Neural progenitor cell (in vitro differentiated cells): ENCODE data around the gene STAC. TPM values are rescaled to one million over a fixed set of nuclear protein-coding genes. Genes with fewer than 3 reads are reported as not detected.

Experiments
- DNase-seq: peaks from one replicate; pipeline ENCODE4 v3.0.0-alpha.2; 2016; ENCODE audit warnings: low spot score
- H2AFZ ChIP-seq: fragments of 200-600 bp; sonication (generic); replicated peaks from 2 replicates; pipeline ENCODE4 v1.6.1; 2016; ENCODE audit warnings: antibody characterized with exemption
- H3F3A ChIP-seq: fragments of 200-600 bp; sonication (generic); 2 replicates; pipeline ENCODE4 v1.6.1; 2016; ENCODE audit warnings: antibody characterized with exemption, low read depth
- H3K27ac ChIP-seq: fragments of 200-600 bp; sonication (generic); 2 replicates; pipeline ENCODE4 v1.5.1; 2016; ENCODE audit warnings: mild to moderate bottlenecking
- H3K27me3 ChIP-seq: fragments of 200-600 bp; sonication (generic); 2 replicates; pipeline ENCODE4 v1.6.1; 2016; ENCODE audit warnings: mild to moderate bottlenecking, moderate library complexity
- H3K36me3 ChIP-seq: fragments of 200-600 bp; sonication (generic); 2 replicates; pipeline ENCODE4 v1.5.1; 2016
- H3K4me1 ChIP-seq: fragments of 200-600 bp; sonication (generic); 2 replicates; pipeline ENCODE4 v1.6.1; 2016; ENCODE audit warnings: mixed run types
- H3K4me2 ChIP-seq: fragments of 200-600 bp; sonication (generic); 2 replicates; pipeline ENCODE4 v1.6.1; 2016
- H3K4me3 ChIP-seq: fragments of 200-600 bp; sonication (generic); 2 replicates; pipeline ENCODE4 v1.5.1; 2016
- H3K79me2 ChIP-seq: fragments of 200-600 bp; sonication (generic); 2 replicates; pipeline ENCODE4 v1.6.1; 2016; ENCODE audit warnings: low read depth
- H3K9ac ChIP-seq: fragments of 200-600 bp; sonication (generic); 2 replicates; pipeline ENCODE4 v1.6.1; 2016
- H3K9me3 ChIP-seq: fragments of 200-600 bp; sonication (generic); 2 replicates; pipeline ENCODE4 v1.5.1; 2016; ENCODE audit warnings: low read depth
- H4K20me1 ChIP-seq: fragments of 200-600 bp; sonication (generic); 2 replicates; pipeline ENCODE4 v1.6.1; 2016; ENCODE audit warnings: low read depth
- H3K27ac Mint-ChIP-seq: 3 replicates; pipeline ENCODE4 v1.8.0; 2021; ENCODE audit warnings: mixed read lengths
- H3K27me3 Mint-ChIP-seq: 2 replicates; pipeline ENCODE4 v1.8.0; 2022; ENCODE audit warnings: low read depth, mild to moderate bottlenecking, inconsistent platforms, moderate library complexity, mixed read lengths; ENCODE audit not compliant: insufficient read depth
- H3K36me3 Mint-ChIP-seq: 3 replicates; pipeline ENCODE4 v1.8.0; 2021; ENCODE audit warnings: mixed read lengths
- H3K4me1 Mint-ChIP-seq: 3 replicates; pipeline ENCODE4 v1.8.0; 2021; ENCODE audit warnings: mixed read lengths
- H3K4me3 Mint-ChIP-seq: 3 replicates; pipeline ENCODE4 v1.8.0; 2021; ENCODE audit warnings: mild to moderate bottlenecking, moderate library complexity, mixed read lengths
- H3K9me3 Mint-ChIP-seq: 3 replicates; pipeline ENCODE4 v1.8.0; 2020; ENCODE audit warnings: mixed read lengths
- EZH2 ChIP-seq: fragments of 200-600 bp; sonication (generic); IDR thresholded peaks from 2 replicates; pipeline ENCODE4 v1.6.1; 2017; ENCODE audit warnings: antibody characterized with exemption, mild to moderate bottlenecking, moderate library complexity
- EZH2phosphoT487 ChIP-seq: fragments of 200-600 bp; sonication (generic); IDR thresholded peaks from 2 replicates; pipeline ENCODE4 v1.6.1; 2017; ENCODE audit warnings: antibody characterized with exemption
- total RNA-seq: library from RNA; depleted of rRNA; stranded (reverse); fragments of >200 nt; gene quantifications from 2 replicates; pipeline ENCODE4 v1.2.3, GENCODE V29; 2015; ENCODE audit warnings: low replicate concordance
- TF ChIP-seq, protein P1 (sequence below): fragments of 200-600 bp; sonication (generic); IDR thresholded peaks from 2 replicates; pipeline ENCODE4 v1.5.1; 2017; ENCODE audit warnings: antibody characterized with exemption, mild to moderate bottlenecking

The STAC gene
- total RNA-seq, 1 donor from 2014 or later: 6.5 TPM

DNA sequence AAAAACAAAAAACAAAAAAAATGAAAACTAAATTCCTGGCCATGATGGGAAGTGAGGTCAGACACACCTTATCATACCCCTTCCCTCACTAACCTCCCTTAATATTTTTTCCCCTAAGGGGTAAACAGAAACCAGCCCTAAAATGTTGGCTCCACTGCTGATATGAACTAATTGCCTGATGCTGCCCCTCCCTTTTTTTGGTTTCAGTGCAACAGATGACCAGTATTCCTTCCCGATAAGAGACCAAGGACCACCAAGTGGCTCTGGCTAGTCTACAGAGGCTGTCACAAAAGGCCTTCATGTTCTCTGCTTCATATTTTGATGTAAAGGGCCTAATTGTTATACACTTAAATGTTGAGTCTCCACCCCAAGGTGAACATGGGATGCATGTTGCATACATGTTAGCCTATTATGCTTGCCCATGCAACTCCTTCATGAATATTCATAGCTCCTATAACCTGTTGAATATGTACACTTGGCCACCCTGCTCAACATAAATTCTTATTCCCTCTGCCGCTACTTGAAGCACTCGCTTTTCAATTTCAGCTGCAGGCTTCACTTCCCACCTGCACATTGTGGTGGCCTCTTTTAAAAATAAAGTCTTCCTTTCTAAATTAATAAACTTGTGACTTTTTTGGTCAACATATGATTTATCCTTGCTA, 12.3 kb upstream of the STAC start:
- DNase-seq: no peak
- Mint-ChIP-seq H3K27me3 (no peaks in the 10 kb centered on the region), H3K27ac (no peak overlapping the region), H3K36me3 (no peaks in the 10 kb centered on the region), H3K4me3 (no peak overlapping the region), H3K4me1 (peaks cover under 1% of the 10 kb centered on the region), H3K9me3 (no peaks in the 10 kb centered on the region)
- Histone ChIP-seq H3K79me2 (no peaks in the 10 kb centered on the region), H3K4me2 (no peak overlapping the region), H3K4me1 (no peaks in the 10 kb centered on the region), H3F3A (no peaks in the 10 kb centered on the region), H3K4me3 (no peak overlapping the region), H3K9me3 (no peaks in the 10 kb centered on the region), H4K20me1 (no peaks in the 10 kb centered on the region), H3K36me3 (no peaks in the 10 kb centered on the region), H3K9ac (no peak overlapping the region), H3K27ac (no peak overlapping the region), H2AFZ (no peak overlapping the region), H3K27me3 (no peaks in the 10 kb centered on the region)
- TF ChIP-seq EZH2phosphoT487 (no peak), EZH2 (no peak)
- TF ChIP-seq, protein P1, sequence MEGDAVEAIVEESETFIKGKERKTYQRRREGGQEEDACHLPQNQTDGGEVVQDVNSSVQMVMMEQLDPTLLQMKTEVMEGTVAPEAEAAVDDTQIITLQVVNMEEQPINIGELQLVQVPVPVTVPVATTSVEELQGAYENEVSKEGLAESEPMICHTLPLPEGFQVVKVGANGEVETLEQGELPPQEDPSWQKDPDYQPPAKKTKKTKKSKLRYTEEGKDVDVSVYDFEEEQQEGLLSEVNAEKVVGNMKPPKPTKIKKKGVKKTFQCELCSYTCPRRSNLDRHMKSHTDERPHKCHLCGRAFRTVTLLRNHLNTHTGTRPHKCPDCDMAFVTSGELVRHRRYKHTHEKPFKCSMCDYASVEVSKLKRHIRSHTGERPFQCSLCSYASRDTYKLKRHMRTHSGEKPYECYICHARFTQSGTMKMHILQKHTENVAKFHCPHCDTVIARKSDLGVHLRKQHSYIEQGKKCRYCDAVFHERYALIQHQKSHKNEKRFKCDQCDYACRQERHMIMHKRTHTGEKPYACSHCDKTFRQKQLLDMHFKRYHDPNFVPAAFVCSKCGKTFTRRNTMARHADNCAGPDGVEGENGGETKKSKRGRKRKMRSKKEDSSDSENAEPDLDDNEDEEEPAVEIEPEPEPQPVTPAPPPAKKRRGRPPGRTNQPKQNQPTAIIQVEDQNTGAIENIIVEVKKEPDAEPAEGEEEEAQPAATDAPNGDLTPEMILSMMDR: no peak

DNA sequence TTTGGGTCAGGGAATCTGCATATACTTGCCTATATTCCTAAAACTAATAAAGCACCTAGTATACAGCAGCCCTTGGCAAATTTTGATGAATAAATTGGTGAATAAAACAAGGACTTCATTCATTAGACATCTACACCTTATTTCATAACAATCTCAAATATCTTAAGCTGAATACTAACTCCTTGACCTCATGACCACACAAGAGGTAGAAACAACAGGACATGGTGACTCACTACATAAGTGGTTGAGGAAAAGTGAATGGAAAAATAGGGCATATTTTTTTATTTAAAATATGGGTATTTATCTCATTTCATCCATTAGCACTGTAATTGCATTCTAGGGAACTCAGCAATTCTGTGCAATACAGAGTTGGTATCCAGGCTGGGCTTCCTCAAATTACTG, 7.8 kb upstream of the STAC start:
- H3K4me3 Mint-ChIP-seq: no peak overlapping the region
- no peaks in the 10 kb centered on the region for H3K79me2 ChIP-seq
- H2AFZ ChIP-seq: no peak overlapping the region
- H3K4me3 ChIP-seq: no peak overlapping the region
- H3K9ac ChIP-seq: no peak overlapping the region
- no peaks in the 10 kb centered on the region for H3K36me3 ChIP-seq
- peaks cover 2% of the 10 kb centered on the region for H3K27me3 Mint-ChIP-seq
- TF ChIP-seq EZH2phosphoT487 (no peak), EZH2 (no peak)
- TF ChIP-seq, protein P1: no peak
- no peaks in the 10 kb centered on the region for H3K9me3 Mint-ChIP-seq
- DNase-seq: no peak
- no peak overlapping the region for H3K27ac ChIP-seq
- no peaks in the 10 kb centered on the region for H3F3A ChIP-seq
- no peaks in the 10 kb centered on the region for H3K4me1 ChIP-seq
- no peaks in the 10 kb centered on the region for H3K4me1 Mint-ChIP-seq
- no peaks in the 10 kb centered on the region for H3K9me3 ChIP-seq
- no peaks in the 10 kb centered on the region for H3K27me3 ChIP-seq
- no peak overlapping the region for H3K4me2 ChIP-seq
- H3K27ac Mint-ChIP-seq: no peak overlapping the region
- no peaks in the 10 kb centered on the region for H4K20me1 ChIP-seq
- no peaks in the 10 kb centered on the region for H3K36me3 Mint-ChIP-seq

DNA sequence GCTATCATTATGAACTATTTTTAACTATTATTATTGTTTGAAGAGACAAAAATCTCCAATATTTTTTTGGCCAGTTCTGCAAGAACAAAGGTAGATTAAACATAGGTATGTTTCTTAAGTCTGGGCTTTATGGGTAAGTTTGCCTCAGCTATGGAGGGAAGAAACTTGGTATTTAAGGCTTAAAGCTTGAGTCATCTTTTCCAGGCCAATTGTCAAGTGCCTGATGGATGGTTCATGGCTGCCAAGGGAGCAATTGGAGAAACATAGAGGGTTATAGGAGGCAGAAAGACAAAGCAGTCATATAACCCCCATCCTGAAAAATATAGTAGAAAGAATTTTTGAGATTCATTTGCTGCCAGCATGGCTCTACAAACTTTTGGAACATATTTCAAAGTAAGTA, 7.2 kb upstream of the STAC start:
- H3K4me1 Mint-ChIP-seq: no peaks in the 10 kb centered on the region

More for the DNA sequence above, 7.2 kb upstream of the STAC start:
- Histone ChIP-seq H3K4me3 (no peak overlapping the region), H3K79me2 (no peaks in the 10 kb centered on the region), H2AFZ (no peak overlapping the region), H3K36me3 (no peaks in the 10 kb centered on the region), H3F3A (no peaks in the 10 kb centered on the region), H3K27me3 (no peaks in the 10 kb centered on the region), H3K9ac (no peak overlapping the region), H3K4me1 (no peaks in the 10 kb centered on the region), H3K4me2 (no peak overlapping the region), H4K20me1 (no peaks in the 10 kb centered on the region), H3K9me3 (no peaks in the 10 kb centered on the region), H3K27ac (no peak overlapping the region)
- no peak for DNase-seq
- no peak overlapping the region for H3K27ac Mint-ChIP-seq
- H3K36me3 Mint-ChIP-seq: no peaks in the 10 kb centered on the region
- H3K27me3 Mint-ChIP-seq: peaks cover 2% of the 10 kb centered on the region
- H3K9me3 Mint-ChIP-seq: no peaks in the 10 kb centered on the region
- no peak for TF ChIP-seq EZH2
- TF ChIP-seq EZH2phosphoT487: no peak
- TF ChIP-seq, protein P1: no peak
- H3K4me3 Mint-ChIP-seq: no peak overlapping the region
